Activated CD4-positive, alpha-beta memory T cell treated with anti-CD3 and anti-CD28 coated beads, Interleukin-2, amount 10 ng/mL, durations not matched to agents 7 days and 5 days (primary cell): Measurements from ENCODE around the gene MGAT4A. TPM values are rescaled to one million over a fixed set of nuclear protein-coding genes. Genes with fewer than 3 reads are reported as not detected.
"Not testable (repeated sequence)": the region's sequence is repeated elsewhere in the genome, so short reads cannot be mapped to it uniquely, and the experiment has no call there.

Experiments used
- CTCF ChIA-PET: fragments of 350-600 bp; sonication (Branson Sonifier 250); formaldehyde crosslinking; loops from one replicate; lab custom pipeline; 2021; ENCODE audit warnings: antibody characterized with exemption, inconsistent platforms; lab: Charles Lee
- POLR2A ChIA-PET: fragments of 350-600 bp; sonication (Branson Sonifier 250); formaldehyde crosslinking; loops from one replicate; lab custom pipeline; 2021; ENCODE audit warnings: antibody characterized with exemption; lab: Charles Lee
- DNase-seq: peaks from one replicate; pipeline ENCODE4 v3.0.0-alpha.2; 2020
- H3K27ac Mint-ChIP-seq: one replicate; pipeline ENCODE4 v1.8.0; 2021; ENCODE audit warnings: mild to moderate bottlenecking, mixed read lengths
- H3K27me3 Mint-ChIP-seq: one replicate; pipeline ENCODE4 v1.8.0; 2021; ENCODE audit warnings: mixed read lengths
- H3K36me3 Mint-ChIP-seq: one replicate; pipeline ENCODE4 v1.8.0; 2021; ENCODE audit warnings: low read depth, mixed read lengths
- H3K4me1 Mint-ChIP-seq: one replicate; pipeline ENCODE4 v1.8.0; 2021; ENCODE audit warnings: mixed read lengths
- H3K4me3 Mint-ChIP-seq: one replicate; pipeline ENCODE4 v1.8.0; 2021; ENCODE audit warnings: mild to moderate bottlenecking, mixed read lengths
- H3K9me3 Mint-ChIP-seq: one replicate; pipeline ENCODE4 v1.8.0; 2021; ENCODE audit warnings: mixed read lengths
- total RNA-seq, 2 experiments: library from RNA; stranded (reverse); gene quantifications; one replicate each; pipeline ENCODE4 v1.2.3, GENCODE V29; 2021

Gene MGAT4A
- total RNA-seq, 2 experiments from 2014 or later: 69.8 to 80.6 TPM

DNA sequence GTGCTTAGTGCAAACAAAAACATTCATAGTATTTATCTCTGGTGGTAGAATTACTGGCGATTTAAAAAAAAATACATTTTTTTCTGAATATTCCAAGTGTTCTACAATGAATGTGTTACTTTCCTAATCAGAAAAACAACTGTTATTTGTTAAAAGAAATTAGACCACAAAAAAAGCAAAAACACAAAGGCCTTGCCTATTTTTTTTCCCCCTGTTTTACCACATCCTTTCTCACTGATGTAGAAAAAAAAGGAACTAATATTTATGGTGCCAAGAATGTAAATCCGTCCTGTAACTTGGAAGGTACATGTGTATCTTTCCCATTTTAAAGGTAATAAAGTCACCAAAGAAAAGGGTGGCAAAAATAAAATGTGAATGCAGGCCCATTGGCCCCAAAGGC, 28.4 kb upstream of the MGAT4A start:
- peaks cover 12% of the 10 kb centered on the region for H3K36me3 Mint-ChIP-seq
- no peak overlapping the region for H3K4me3 Mint-ChIP-seq
- DNase-seq: no peak
- ChIA-PET POLR2A (interaction anchor here (1.1 to 6.1 kb wide), 4 partner anchors 8 to 96 kb away, joined by 3 to 77 read pairs (median 26); partner anchors contain the start of gene MGAT4A), CTCF (interaction anchor here (1.1 to 2.1 kb wide), 2 partner anchors 12 kb away, joined by 4 to 15 read pairs; no protein-coding TSS in a partner anchor)
- H3K27ac Mint-ChIP-seq: peak overlapping the region; percentile 66
- no peaks in the 10 kb centered on the region for H3K27me3 Mint-ChIP-seq
- H3K9me3 Mint-ChIP-seq: no peaks in the 10 kb centered on the region
- H3K4me1 Mint-ChIP-seq: peaks cover 68% of the 10 kb centered on the region

DNA sequence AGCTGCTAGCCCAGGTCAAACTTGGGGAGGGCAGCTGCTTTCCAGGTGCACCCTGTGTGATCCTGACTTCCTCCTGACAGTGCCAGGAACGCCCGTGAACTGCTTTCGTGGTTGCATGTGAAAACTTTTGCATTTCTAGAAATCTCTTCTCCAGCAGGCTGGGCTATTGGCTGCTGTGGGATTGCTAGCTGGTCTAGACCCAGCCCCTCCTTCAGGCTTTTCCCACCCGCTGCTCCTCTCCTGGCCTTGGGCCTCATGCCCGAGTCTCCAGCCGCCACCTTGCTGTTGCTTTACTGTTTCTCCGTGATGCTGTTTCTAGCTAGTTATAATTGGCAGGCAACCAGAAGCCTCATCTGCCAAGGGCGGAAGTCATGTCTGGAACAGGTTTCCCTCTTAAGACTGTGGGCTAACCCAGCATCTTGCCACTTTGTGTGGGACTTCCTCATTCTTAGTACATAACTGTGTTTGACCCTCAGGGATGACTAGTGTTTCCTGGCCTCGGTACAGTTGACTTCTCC, 27.0 kb upstream of the MGAT4A start:
- peaks cover 11% of the 10 kb centered on the region for H3K36me3 Mint-ChIP-seq
- POLR2A ChIA-PET: interaction anchor here (0.7 to 6.1 kb wide), 15 partner anchors 9 to 149 kb away, joined by 3 to 77 read pairs (median 6); partner anchors contain the start of genes COA5, MGAT4A and UNC50
- H3K27me3 Mint-ChIP-seq: no peaks in the 10 kb centered on the region
- no peaks in the 10 kb centered on the region for H3K9me3 Mint-ChIP-seq
- H3K4me3 Mint-ChIP-seq: peak overlapping the region; percentile 55
- peak; percentile 67 for DNase-seq
- CTCF ChIA-PET: interaction anchor here (1.0 to 2.1 kb wide), 9 partner anchors 10 to 109 kb away, joined by 3 to 15 read pairs (median 4); partner anchors contain the start of gene MGAT4A
- H3K4me1 Mint-ChIP-seq: peaks cover 58% of the 10 kb centered on the region
- H3K27ac Mint-ChIP-seq: peak overlapping the region; percentile 82

DNA sequence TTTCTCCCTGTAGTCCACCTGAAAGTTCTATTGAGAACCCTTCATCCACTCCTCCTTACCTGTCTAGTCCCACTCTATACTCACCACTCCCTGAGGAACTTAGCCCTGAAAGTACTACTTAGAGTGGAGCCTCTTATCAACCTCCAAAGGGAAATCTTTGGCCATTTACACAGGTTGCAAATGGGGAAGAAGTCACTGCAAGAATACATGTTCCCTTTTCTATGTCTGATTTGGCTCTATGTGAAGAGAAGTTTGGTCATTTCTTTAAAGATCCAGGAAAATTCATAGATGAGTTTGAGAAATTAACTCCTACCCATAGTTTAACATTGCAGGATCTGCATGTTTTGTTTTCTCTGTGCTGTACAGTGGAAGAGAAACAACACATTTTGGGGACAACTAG, 22.9 kb upstream of the MGAT4A start:
- H3K27me3 Mint-ChIP-seq: no peaks in the 10 kb centered on the region
- H3K4me1 Mint-ChIP-seq: peaks cover 24% of the 10 kb centered on the region
- H3K4me3 Mint-ChIP-seq: no peak overlapping the region
- DNase-seq: no peak
- peaks cover 4% of the 10 kb centered on the region for H3K36me3 Mint-ChIP-seq
- CTCF ChIA-PET: no interaction called here
- H3K27ac Mint-ChIP-seq: no peak overlapping the region
- no peaks in the 10 kb centered on the region for H3K9me3 Mint-ChIP-seq
- POLR2A ChIA-PET: no interaction called here

DNA sequence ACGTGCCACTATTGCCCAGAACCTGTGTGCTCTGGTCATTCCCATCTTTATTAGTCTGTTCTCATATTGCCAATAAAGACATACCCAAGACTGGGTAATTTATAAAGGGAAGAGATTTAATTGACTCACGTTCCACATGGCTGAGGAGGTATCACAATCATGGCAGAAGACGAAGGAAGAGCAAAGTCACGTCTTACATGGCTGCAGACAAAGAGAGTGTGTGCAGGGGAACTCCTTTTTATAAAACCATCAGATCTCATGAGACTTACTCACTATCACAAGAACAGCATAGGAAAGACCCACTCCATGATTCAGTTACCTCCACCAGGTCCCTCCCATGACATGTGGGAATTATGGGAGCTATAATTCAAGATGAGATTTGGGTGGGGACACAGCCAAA, 21.8 kb upstream of the MGAT4A start:
- DNase-seq, H3K27me3 Mint-ChIP-seq, H3K36me3 Mint-ChIP-seq, CTCF ChIA-PET, H3K27ac Mint-ChIP-seq, H3K4me3 Mint-ChIP-seq, H3K9me3 Mint-ChIP-seq: not testable (repeated sequence)
- POLR2A ChIA-PET: interaction anchor here (1.0 kb wide), 1 partner anchor 22 kb away, joined by 3 read pairs; the partner anchor contains the start of gene MGAT4A
- peaks cover 25% of the 10 kb centered on the region for H3K4me1 Mint-ChIP-seq

DNA sequence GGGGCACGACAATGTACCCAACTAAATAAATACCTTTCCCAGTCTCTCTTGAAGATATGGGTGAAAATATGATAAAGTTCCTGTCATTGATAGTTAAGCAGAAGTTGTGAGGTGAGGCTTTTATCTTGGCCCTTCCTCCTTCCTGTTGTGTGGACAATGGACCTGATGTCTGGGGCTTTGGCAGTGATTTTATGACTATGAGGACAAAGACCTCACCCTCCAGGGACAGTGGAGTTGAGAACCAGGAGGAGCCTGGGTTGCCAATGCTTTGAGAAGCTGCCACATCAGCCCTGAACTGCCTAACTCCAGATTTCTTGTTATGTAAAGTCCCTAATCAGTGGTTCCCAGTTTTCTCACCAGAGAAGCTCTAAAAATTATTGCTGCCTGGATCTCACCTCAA, 20.8 kb upstream of the MGAT4A start:
- no peaks in the 10 kb centered on the region for H3K36me3 Mint-ChIP-seq
- POLR2A ChIA-PET: interaction anchor here (1.0 kb wide), 1 partner anchor 21 kb away, joined by 3 read pairs; the partner anchor contains the start of gene MGAT4A
- no peak for DNase-seq
- H3K9me3 Mint-ChIP-seq: no peaks in the 10 kb centered on the region
- peaks cover 22% of the 10 kb centered on the region for H3K4me1 Mint-ChIP-seq
- no peaks in the 10 kb centered on the region for H3K27me3 Mint-ChIP-seq
- CTCF ChIA-PET: no interaction called here
- H3K27ac Mint-ChIP-seq: no peak overlapping the region
- H3K4me3 Mint-ChIP-seq: no peak overlapping the region

DNA sequence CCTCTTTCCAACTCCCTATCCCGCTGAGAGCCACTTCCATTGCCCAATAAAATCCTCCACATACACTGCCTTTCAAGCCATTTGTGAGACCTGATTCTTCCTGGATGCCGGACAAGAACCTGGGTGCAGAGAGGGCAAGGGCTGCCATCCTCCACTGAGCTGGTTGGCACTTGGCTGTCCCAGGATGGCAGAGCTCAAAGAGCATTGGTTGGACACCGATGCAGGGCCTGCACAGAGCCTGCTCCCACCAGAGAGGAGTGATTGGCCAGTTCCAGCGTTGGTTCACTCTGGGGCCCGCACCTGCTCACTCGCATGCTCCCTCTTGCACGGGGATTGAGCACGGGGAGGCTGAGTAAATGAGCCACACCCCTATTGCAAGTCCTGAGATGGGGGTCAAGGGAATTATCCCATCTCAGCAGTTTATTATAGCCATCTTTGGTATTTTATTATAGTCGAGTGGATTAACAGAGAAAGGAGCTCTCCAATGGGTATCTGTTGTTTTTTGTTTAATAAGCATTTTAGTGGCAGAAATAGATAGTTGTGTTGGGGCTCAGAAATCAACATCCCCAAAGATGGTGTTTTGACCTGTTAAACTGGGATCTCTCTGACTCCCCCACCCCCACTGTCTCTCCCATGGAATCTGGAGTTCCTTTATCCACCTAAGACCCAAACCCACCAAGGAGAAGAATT, 19.8 kb upstream of the MGAT4A start:
- no peak for DNase-seq
- Mint-ChIP-seq H3K27ac (no peak overlapping the region), H3K27me3 (no peaks in the 10 kb centered on the region), H3K9me3 (no peaks in the 10 kb centered on the region), H3K4me3 (no peak overlapping the region), H3K36me3 (no peaks in the 10 kb centered on the region), H3K4me1 (peaks cover 22% of the 10 kb centered on the region)
- ChIA-PET POLR2A (no interaction called here), CTCF (no interaction called here)

DNA sequence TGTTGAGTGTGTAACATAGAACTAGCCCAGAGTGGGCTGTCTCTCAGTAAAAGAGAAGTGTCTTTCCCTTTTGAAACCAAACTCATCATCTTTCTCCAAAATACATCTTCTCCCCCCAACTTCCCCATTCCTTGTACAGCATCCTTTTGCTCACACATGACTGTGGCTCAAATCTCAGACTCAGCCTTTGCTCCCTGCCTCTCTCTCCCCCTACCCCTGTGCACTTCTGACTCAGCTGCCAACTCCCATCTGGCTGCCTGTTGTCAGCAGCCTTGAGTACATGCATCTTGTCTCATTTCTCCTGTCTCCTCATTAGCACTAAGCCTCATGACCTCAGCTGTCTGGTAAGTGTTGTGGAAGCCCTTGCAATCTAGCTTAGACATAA, 18.1 kb upstream of the MGAT4A start:
- Mint-ChIP-seq H3K4me1 (peaks cover 34% of the 10 kb centered on the region), H3K4me3 (no peak overlapping the region), H3K27ac (peak overlapping the region; percentile 58), H3K36me3 (peaks cover 3% of the 10 kb centered on the region), H3K9me3 (peaks cover 8% of the 10 kb centered on the region), H3K27me3 (no peaks in the 10 kb centered on the region)
- ChIA-PET CTCF (no interaction called here), POLR2A (interaction anchor here (1.7 kb wide), 1 partner anchor 9 kb away, joined by 5 read pairs; no protein-coding TSS in a partner anchor)
- DNase-seq: no peak

DNA sequence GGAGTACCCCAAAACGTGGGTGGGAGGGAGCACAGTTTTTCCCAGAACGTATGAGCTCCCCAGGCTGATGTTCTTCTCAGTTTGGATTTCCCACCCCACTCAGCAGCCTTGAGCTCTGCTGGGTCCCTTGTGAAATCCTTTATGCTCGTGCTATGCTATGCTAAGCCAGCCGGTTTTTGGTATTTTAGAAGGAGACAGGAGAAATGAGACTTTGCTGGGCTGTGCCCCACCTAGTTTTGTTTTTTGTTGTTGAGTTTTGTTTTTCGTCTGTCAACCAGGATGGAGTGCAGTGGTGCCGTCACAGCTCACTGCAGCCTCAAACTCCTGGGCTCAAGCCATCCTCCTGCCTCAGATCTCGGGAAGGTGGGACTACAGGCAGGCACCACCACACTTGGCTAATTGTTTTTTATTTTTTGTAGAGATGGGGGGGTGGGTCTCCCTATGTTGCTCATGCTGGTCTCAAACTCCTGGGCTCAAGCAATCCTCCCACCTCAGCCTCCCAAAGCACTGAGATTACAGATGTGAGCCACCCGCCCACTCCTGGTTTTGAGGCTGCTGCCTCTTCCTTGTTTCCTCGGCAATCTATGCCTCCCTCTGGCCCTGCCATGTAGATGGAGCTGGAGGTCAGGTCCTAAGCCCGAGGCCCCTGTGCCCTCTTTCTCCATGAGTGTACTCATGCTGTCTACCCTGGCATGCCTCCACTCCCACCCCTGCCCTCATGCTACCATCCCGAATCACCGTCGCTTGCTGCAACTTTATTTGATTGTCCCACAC, 17.5 kb upstream of the MGAT4A start:
- H3K4me1 Mint-ChIP-seq: peaks cover 38% of the 10 kb centered on the region
- H3K36me3 Mint-ChIP-seq: peaks cover 3% of the 10 kb centered on the region
- CTCF ChIA-PET: no interaction called here
- H3K27me3 Mint-ChIP-seq: no peaks in the 10 kb centered on the region
- DNase-seq: no peak
- no peak overlapping the region for H3K4me3 Mint-ChIP-seq
- H3K9me3 Mint-ChIP-seq: peaks cover 8% of the 10 kb centered on the region
- peak overlapping the region; percentile 58 for H3K27ac Mint-ChIP-seq
- POLR2A ChIA-PET: interaction anchor here (1.7 to 2.0 kb wide), 2 partner anchors 10 to 12 kb away, joined by 5 to 7 read pairs; no protein-coding TSS in a partner anchor

DNA sequence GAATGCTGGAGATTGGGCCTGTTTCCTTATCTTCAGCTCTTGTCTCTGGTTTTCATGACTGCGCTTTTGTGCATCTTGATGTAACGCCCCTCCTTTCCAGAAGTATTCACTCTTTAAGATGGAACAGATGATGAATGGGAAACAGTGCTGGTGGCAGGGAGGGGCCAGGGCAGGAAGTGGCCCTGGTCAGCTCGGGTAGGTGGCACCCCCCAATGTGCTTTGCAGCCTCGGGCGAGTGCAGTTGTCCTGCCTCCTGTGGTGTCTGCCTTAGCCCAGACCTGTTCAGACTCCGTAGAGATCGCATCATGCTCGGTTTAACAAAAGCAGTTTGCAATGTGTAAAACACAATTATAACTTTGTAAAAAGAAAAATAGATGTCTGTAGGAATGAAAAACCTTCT, 17.0 kb upstream of the MGAT4A start:
- H3K36me3 Mint-ChIP-seq: peaks cover 3% of the 10 kb centered on the region
- H3K27ac Mint-ChIP-seq: peak overlapping the region; percentile 23
- H3K4me1 Mint-ChIP-seq: peaks cover 40% of the 10 kb centered on the region
- H3K9me3 Mint-ChIP-seq: peaks cover 8% of the 10 kb centered on the region
- H3K4me3 Mint-ChIP-seq: no peak overlapping the region
- ChIA-PET CTCF (interaction anchor here (0.9 kb wide), 1 partner anchor 10 kb away, joined by 3 read pairs; no protein-coding TSS in a partner anchor), POLR2A (interaction anchor here (1.4 to 2.0 kb wide), 4 partner anchors 10 to 16 kb away, joined by 3 to 7 read pairs (median 4); no protein-coding TSS in a partner anchor)
- DNase-seq: no peak
- H3K27me3 Mint-ChIP-seq: no peaks in the 10 kb centered on the region

DNA sequence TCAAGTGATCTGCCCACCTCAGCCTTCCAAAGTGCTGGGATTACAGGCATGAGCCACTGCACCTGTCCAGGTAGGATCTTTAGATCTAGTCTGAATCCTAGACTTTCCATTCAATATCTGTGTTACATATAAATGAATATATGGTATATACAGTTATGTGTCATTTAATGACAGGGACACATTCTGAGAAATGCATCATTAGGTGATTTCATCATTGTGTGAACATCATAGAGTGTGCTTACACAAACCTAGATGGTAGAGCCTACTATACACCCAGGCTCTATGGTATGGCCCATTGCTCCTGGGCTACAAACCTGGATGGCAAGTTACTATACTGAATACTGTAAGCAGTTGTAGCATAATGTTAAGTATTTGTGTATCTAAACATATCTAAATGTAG, 15.5 kb upstream of the MGAT4A start:
- ChIA-PET CTCF (interaction anchor here (1.0 kb wide), 1 partner anchor 16 kb away, joined by 4 read pairs; the partner anchor contains the start of gene MGAT4A), POLR2A (interaction anchor here (1.2 to 2.0 kb wide), 3 partner anchors 10 to 25 kb away, joined by 3 to 7 read pairs (median 4); no protein-coding TSS in a partner anchor)
- Mint-ChIP-seq H3K4me3 (no peak overlapping the region), H3K9me3 (peaks cover 8% of the 10 kb centered on the region), H3K27ac (no peak overlapping the region), H3K27me3 (no peaks in the 10 kb centered on the region), H3K4me1 (peaks cover 43% of the 10 kb centered on the region), H3K36me3 (peaks cover 3% of the 10 kb centered on the region)
- no peak for DNase-seq

DNA sequence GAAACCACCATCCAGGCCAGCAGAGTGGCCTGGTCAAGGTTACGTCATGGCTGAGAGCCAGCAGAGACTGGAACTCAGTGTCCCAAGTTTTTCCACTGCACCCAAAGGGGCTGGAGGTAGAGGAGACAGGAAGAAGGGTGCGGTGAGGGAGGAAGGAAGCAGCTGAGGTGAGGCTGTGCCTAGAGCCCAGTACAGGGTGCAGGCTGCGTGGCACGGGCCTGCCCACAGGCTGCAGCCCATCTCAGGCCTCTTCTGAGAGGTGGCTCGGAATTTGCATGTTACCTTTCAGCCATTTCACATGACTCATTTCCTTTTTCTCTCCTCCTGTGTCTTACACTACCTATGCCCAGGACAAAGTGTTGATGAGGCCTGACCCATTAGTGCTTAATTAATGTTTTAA, 13.7 kb upstream of the MGAT4A start:
- peaks cover 5% of the 10 kb centered on the region for H3K27me3 Mint-ChIP-seq
- ChIA-PET POLR2A (interaction anchor here (1.3 kb wide), 1 partner anchor 27 kb away, joined by 5 read pairs; no protein-coding TSS in a partner anchor), CTCF (interaction anchor here (0.9 kb wide), 1 partner anchor 15 kb away, joined by 3 read pairs; no protein-coding TSS in a partner anchor)
- DNase-seq: no peak
- H3K4me1 Mint-ChIP-seq: peaks cover 43% of the 10 kb centered on the region
- H3K36me3 Mint-ChIP-seq: peaks cover 3% of the 10 kb centered on the region
- H3K27ac Mint-ChIP-seq: no peak overlapping the region
- no peak overlapping the region for H3K4me3 Mint-ChIP-seq
- H3K9me3 Mint-ChIP-seq: peaks cover 8% of the 10 kb centered on the region

DNA sequence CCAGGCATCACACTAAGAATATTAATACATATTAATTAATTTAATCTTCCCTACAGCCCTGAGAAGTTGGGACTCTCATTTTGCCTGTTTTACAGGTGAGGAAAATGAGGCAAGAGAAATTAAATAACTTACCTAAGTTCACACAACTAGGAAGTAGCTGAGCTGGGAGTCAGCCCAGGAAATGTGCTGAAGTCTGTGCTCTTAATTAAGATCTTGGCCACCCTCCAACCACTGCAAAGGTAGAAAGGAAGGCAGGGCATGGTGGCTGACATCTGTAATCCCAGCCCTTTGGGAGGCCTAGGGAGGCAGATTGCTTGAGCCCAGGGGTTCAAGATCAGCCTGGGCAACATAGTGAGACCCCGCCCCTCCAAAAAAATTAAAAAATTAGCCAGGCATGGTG, 12.9 kb upstream of the MGAT4A start:
- H3K4me1 Mint-ChIP-seq: peaks cover 37% of the 10 kb centered on the region
- peaks cover 8% of the 10 kb centered on the region for H3K9me3 Mint-ChIP-seq
- H3K27me3 Mint-ChIP-seq: peaks cover 5% of the 10 kb centered on the region
- H3K36me3 Mint-ChIP-seq: peaks cover 3% of the 10 kb centered on the region
- ChIA-PET POLR2A (interaction anchor here (1.3 kb wide), 1 partner anchor 27 kb away, joined by 5 read pairs; no protein-coding TSS in a partner anchor), CTCF (interaction anchor here (0.9 to 1.0 kb wide), 2 partner anchors 15 to 94 kb away, joined by 3 to 4 read pairs; no protein-coding TSS in a partner anchor)
- no peak for DNase-seq
- no peak overlapping the region for H3K4me3 Mint-ChIP-seq
- no peak overlapping the region for H3K27ac Mint-ChIP-seq
